Right atrium auricular region (tissue), 2 donors: ENCODE data around the gene ATP6AP2. TPM values are rescaled to one million over a fixed set of nuclear protein-coding genes. Genes with fewer than 3 reads are reported as not detected.
A peak's percentile ranks its signal among the peaks of the same experiment; 100 is the strongest.

Source experiments
- DNase-seq: peaks from one replicate; pipeline ENCODE4 v3.0.0-alpha.2; 2019; ENCODE audit warnings: low spot score
- H3K27ac ChIP-seq, 2 donors: fragments of 200-600 bp; sonication (generic); 1 replicate in 1 of 2; 2 replicates in 1 of 2; pipeline ENCODE4 v1.5.1; 2016 to 2019
- H3K27me3 ChIP-seq, 2 donors: fragments of 200-600 bp; sonication (generic); one replicate each; pipeline versions ENCODE4 v1.5.1 to v1.6.0; 2017 to 2019
- H3K36me3 ChIP-seq: fragments of 200-600 bp; sonication (generic); one replicate; pipeline ENCODE4 v1.5.1; 2016
- H3K4me1 ChIP-seq, 2 donors: fragments of 200-600 bp; sonication (generic); one replicate each; pipeline versions ENCODE4 v1.5.1 to v1.6.0; 2017 to 2019
- H3K4me3 ChIP-seq, 2 donors: fragments of 200-600 bp; sonication (generic); 1 replicate in 1 of 2; 2 replicates in 1 of 2; pipeline ENCODE4 v1.5.1; 2017 to 2019; ENCODE audit warnings: mild to moderate bottlenecking in 1 of 2, moderate library complexity in 1 of 2
- H3K9me3 ChIP-seq, 2 donors: fragments of 200-600 bp; sonication (generic); one replicate each; pipeline ENCODE4 v1.5.1; 2019
- CTCF ChIP-seq, 2 donors: fragments of 200-600 bp; sonication (generic); IDR thresholded peaks; one replicate each; pipeline ENCODE4 v1.5.1; 2019; ENCODE audit warnings: antibody characterized with exemption in 2 of 2
- total RNA-seq, 2 donors: library from RNA; depleted of rRNA; stranded (reverse); fragments of >200 nt; gene quantifications; one replicate each; pipeline ENCODE4 v1.1.0, GENCODE V29; 2016

Gene ATP6AP2
- total RNA-seq, 2 donors from 2014 or later, result 50.9 to 52.8 TPM

DNA sequence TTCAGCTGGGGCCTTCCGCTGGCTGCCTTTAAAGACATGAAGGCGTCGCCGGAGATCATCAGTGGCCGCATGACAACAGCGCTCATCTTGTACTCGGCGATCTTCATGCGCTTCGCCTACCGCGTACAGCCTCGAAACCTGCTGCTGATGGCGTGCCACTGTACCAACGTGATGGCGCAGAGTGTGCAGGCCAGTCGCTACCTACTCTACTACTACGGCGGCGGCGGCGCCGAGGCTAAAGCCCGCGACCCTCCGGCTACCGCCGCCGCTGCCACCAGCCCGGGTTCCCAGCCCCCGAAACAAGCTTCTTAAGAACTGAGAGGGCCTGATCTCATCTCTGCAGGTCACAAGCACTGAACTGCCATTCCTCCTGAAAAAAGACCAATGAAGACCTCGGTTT, 42.9 kb downstream of the ATP6AP2 start:
- no peak for TF ChIP-seq CTCF (IDR thresholded peaks at IDR 0.05)
- no peaks in the 10 kb centered on the region for H3K4me1 ChIP-seq
- DNase-seq, result no peak
- H3K36me3 ChIP-seq, result no peaks in the 10 kb centered on the region
- H3K9me3 ChIP-seq, result no peaks in the 10 kb centered on the region
- no peak overlapping the region for H3K27ac ChIP-seq
- H3K27me3 ChIP-seq, result peaks cover 0 to 5% of the 10 kb centered on the region in 2 donors
- no peak overlapping the region for H3K4me3 ChIP-seq

DNA sequence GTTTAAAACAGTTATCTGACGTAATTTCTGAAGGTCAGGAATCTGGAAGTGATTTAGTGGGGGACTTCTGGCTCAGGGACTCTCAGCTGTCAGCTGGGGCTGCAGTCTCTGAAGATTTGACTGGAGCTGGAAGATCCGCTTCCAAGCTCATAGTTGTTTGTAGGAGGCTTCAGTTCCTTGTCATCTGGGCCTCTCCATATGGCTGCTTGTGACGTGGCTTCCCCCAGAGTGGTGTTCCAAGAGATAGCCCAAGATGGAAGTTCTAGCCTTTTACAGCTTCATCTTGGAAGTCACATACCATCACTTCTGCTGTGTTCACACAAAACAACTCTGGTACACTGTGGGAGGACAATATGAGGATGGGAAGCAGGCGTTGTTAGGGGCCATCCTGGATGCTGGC, 44.5 kb downstream of the ATP6AP2 start:
- peaks cover 0 to 5% of the 10 kb centered on the region in 2 donors for H3K27me3 ChIP-seq
- peaks cover 13% of the 10 kb centered on the region for H3K36me3 ChIP-seq
- TF ChIP-seq CTCF (IDR thresholded peaks at IDR 0.05), result no peak
- H3K4me3 ChIP-seq, result no peak overlapping the region
- H3K4me1 ChIP-seq, result no peaks in the 10 kb centered on the region
- DNase-seq, result no peak
- no peak overlapping the region for H3K27ac ChIP-seq
- no peaks in the 10 kb centered on the region for H3K9me3 ChIP-seq

GRCh38 chrX:40628506-40628905, 47.7 kb downstream of the ATP6AP2 start:
- no peak overlapping the region for H3K4me3 ChIP-seq
- H3K27ac ChIP-seq, result no peak overlapping the region
- peaks cover 0 to 5% of the 10 kb centered on the region in 2 donors for H3K27me3 ChIP-seq
- no peak for TF ChIP-seq CTCF (IDR thresholded peaks at IDR 0.05)
- no peak for DNase-seq
- no peaks in the 10 kb centered on the region for H3K4me1 ChIP-seq
- H3K9me3 ChIP-seq, result no peaks in the 10 kb centered on the region
- peaks cover 31% of the 10 kb centered on the region for H3K36me3 ChIP-seq

DNA sequence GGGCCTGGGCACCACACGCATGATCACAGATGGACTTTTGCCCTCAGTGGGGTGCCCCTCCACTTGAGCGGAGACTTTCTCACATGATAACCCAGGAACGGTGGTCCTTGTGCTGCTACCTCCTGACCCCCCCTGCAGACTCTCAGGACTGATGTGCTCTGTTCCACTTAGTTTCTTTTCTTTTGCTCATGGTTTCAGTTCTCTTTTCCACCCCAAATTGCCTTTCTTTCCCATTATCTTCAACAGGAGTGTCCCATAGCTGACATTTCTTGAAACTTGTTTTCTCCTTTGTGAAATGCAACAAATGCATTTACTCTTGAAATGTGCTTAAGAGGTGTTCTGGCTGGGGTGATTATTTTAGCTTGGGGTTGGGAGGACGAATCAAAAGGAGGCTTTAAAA, 51.4 kb downstream of the ATP6AP2 start:
- H3K27ac ChIP-seq, result no peak overlapping the region
- TF ChIP-seq CTCF (IDR thresholded peaks at IDR 0.05), result no peak
- H3K36me3 ChIP-seq, result peaks cover 56% of the 10 kb centered on the region
- H3K27me3 ChIP-seq, result no peaks in the 10 kb centered on the region
- H3K9me3 ChIP-seq, result no peaks in the 10 kb centered on the region
- no peak for DNase-seq
- no peaks in the 10 kb centered on the region for H3K4me1 ChIP-seq
- H3K4me3 ChIP-seq, result no peak overlapping the region

DNA sequence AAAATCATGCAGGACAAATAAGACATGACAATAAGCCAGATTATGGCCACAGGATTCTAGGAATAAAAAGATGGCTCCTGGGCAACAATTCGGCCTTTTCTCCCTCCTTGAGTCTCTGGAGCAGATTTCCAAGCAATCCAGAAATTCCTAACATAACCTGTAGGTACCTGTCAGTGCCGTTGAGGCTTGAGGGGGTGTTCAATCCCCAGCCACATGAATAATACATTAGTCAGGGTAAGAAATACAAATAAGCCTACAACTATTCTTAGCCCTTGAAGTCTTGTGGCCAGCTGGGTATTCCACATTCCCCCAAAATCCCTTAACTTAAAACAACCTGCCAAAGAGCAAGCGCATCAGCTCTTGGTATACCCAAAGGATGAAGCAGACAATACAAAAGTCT, 56.9 kb downstream of the ATP6AP2 start:
- H3K4me3 ChIP-seq, result no peak overlapping the region
- no peaks in the 10 kb centered on the region for H3K9me3 ChIP-seq
- H3K36me3 ChIP-seq, result peaks cover 36% of the 10 kb centered on the region
- DNase-seq, result no peak
- H3K27ac ChIP-seq, result no peak overlapping the region
- peaks cover 0 to 9% of the 10 kb centered on the region in 2 donors for H3K4me1 ChIP-seq
- TF ChIP-seq CTCF (IDR thresholded peaks at IDR 0.05), result no peak
- no peaks in the 10 kb centered on the region for H3K27me3 ChIP-seq

GRCh38 chrX:40644176-40644575, 63.4 kb downstream of the ATP6AP2 start:
- Histone ChIP-seq H3K4me1 (peaks cover 0 to 51% of the 10 kb centered on the region in 2 donors), H3K36me3 (no peaks in the 10 kb centered on the region), H3K27ac (peak overlapping the region; percentile 63 to 66), H3K27me3 (no peaks in the 10 kb centered on the region), H3K9me3 (no peaks in the 10 kb centered on the region), H3K4me3 (peak overlapping the region in 1 of 2 donors; percentile 41)
- no peak for TF ChIP-seq CTCF (IDR thresholded peaks at IDR 0.05)
- no peak for DNase-seq
